Measurements from ENCODE around the gene LRRC36. TPM values are rescaled to one million over a fixed set of nuclear protein-coding genes. Genes with fewer than 3 reads are reported as not detected.
A peak's percentile ranks its signal among the peaks of the same experiment; 100 is the strongest.

The LRRC36 gene
- total and polyA plus RNA-seq, 2 donors from 2014 or later, result 2.6 to 3.1 TPM

GRCh38 chr16:67391424-67392300 lies 65.0 kb downstream of the LRRC36 start:
- no peak for FAIRE-seq
- Histone ChIP-seq H3K9ac (ENCODE audit: low read length in 3 of 3) (no peak overlapping the region), H3K9me3 (ENCODE audit: control insufficient read depth in 2 of 3, insufficient read depth in 1 of 3, low read length in 3 of 3) (no peaks in the 10 kb centered on the region), H3K36me3 (ENCODE audit: control insufficient read depth in 2 of 3, insufficient read depth in 3 of 3, low read length in 3 of 3) (no peaks in the 10 kb centered on the region), H3K4me3 (ENCODE audit: low read length in 3 of 3) (no peak overlapping the region), H3K27ac (ENCODE audit: low read depth in 2 of 2, low read length in 2 of 2) (no peak overlapping the region), H3K4me1 (ENCODE audit: control insufficient read depth in 2 of 3, insufficient read depth in 2 of 3, low read depth in 1 of 3, low read length in 3 of 3) (peaks cover 0 to 20% (median 0%) of the 10 kb centered on the region in 3 donors), H3K27me3 (ENCODE audit: control insufficient read depth, insufficient read depth, low read length) (no peaks in the 10 kb centered on the region)
- DNase-seq, result peak in 1 of 5 donors; percentile 63
- TF ChIP-seq CTCF (IDR thresholded peaks at IDR 0.05; ENCODE audit: borderline replicate concordance, extremely low read depth, insufficient read depth), result no peak
- intact Hi-C loops (cut with DNase I), result no loop called here

DNA sequence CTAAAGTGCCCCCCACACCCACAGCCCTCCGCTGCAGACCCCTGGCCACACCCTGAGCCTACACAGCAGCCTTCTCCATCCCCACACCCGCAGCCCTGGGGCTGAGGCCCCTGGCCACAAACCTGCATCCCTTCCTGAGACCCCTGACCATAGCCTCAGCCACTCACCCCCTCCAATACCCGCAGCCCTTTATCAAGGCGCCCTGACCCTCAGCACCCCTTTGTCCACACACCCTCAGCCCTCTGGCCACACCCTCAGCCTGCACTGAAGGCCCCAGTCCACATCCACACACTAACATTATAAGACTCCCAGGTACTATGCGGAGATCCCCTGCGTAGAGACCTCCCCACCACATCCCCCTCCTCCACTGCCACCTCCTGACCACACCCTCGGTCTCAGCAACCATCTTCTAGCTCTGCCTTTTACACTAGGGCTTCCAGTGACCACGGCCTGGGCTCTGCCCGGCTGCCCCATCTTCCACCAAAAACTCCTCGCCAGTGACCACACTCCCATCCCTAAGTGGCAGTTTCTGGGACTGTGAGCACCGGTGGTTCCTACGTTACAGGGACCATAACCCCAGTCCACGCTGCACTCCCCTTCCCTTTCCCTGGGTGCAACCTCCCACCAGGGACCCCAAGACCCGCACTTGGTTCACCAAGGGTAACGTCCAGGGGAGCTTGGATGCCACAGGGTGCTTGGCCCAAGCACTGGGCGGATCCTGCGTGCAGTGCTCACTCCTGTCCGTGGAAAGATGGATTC lies 65.9 kb downstream of the LRRC36 start:
- H3K27me3 ChIP-seq (ENCODE audit: control insufficient read depth, insufficient read depth, low read length), result no peaks in the 10 kb centered on the region
- TF ChIP-seq CTCF (IDR thresholded peaks at IDR 0.05; ENCODE audit: borderline replicate concordance, extremely low read depth, insufficient read depth), result no peak
- H3K9ac ChIP-seq (ENCODE audit: low read length in 3 of 3), result peak overlapping the region in 2 of 3 donors; percentile 65 to 67
- FAIRE-seq (no peak), DNase-seq (peak in 1 of 5 donors; percentile 44)
- intact Hi-C loops (cut with DNase I), result no loop called here
- peak overlapping the region; percentile 12 to 55 (median 24) for H3K4me3 ChIP-seq (ENCODE audit: low read length in 3 of 3)
- peaks cover 0 to 27% (median 0%) of the 10 kb centered on the region in 3 donors for H3K4me1 ChIP-seq (ENCODE audit: control insufficient read depth in 2 of 3, insufficient read depth in 2 of 3, low read depth in 1 of 3, low read length in 3 of 3)
- H3K27ac ChIP-seq (ENCODE audit: low read depth in 2 of 2, low read length in 2 of 2), result peak overlapping the region in 1 of 2 donors; percentile 57
- H3K9me3 ChIP-seq (ENCODE audit: control insufficient read depth in 2 of 3, insufficient read depth in 1 of 3, low read length in 3 of 3), result no peaks in the 10 kb centered on the region
- no peaks in the 10 kb centered on the region for H3K36me3 ChIP-seq (ENCODE audit: control insufficient read depth in 2 of 3, insufficient read depth in 3 of 3, low read length in 3 of 3)

DNA sequence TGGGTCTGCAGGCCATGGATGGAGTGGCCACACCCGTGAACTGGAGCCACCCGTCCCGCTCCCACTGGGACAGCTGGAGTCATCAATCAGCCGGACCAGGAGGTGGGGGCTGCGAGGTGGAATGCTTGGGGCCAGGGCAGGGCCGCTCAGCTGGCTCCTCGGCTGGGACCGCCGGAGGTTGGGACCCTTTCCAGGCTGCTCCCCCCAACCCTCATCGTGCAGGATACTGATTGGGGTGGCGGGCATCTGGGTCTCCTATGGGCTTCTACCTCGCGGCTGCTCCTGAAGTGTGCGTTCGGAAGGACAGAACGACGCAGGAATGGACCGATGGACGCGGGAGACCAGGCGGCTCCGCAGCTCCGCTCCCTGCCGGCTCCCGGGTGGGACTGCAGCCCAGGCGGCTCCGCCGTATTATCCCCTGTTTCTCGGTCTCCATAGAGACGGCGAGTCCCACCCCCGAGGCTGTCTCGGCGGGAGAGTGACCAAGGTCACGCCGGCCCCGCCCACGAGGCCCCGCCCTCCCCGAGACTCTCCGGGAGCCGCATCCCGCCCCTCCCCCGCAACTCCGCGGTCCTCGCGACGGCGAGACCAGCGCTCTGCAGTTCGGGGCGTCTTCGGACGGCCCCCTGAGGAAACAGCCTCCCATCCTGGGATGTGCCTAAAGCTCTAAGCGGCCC lies 66.6 kb downstream of the LRRC36 start, which contains the start of gene TPPP3:
TPPP3 (minus strand) TSS at position 388 of the 677 bp plus-strand sequence. CDS start 2,387 bp downstream, outside the sequence.
- intact Hi-C loops (cut with DNase I), result no loop called here
- peak within 1 kb of the TSS; percentile 57 to 80 for H3K27ac ChIP-seq (ENCODE audit: low read depth in 2 of 2, low read length in 2 of 2)
- peak within 1 kb of the TSS in 2 of 3 donors; percentile 65 to 67 for H3K9ac ChIP-seq (ENCODE audit: low read length in 3 of 3)
- H3K9me3 ChIP-seq (ENCODE audit: control insufficient read depth in 2 of 3, insufficient read depth in 1 of 3, low read length in 3 of 3), result no peaks in the 10 kb centered on the region
- H3K36me3 ChIP-seq (ENCODE audit: control insufficient read depth in 2 of 3, insufficient read depth in 3 of 3, low read length in 3 of 3), result no peaks in the 10 kb centered on the region
- peak; percentile 31 for TF ChIP-seq CTCF (IDR thresholded peaks at IDR 0.05; ENCODE audit: borderline replicate concordance, extremely low read depth, insufficient read depth)
- no peaks in the 10 kb centered on the region for H3K27me3 ChIP-seq (ENCODE audit: control insufficient read depth, insufficient read depth, low read length)
- peaks cover 0 to 32% (median 0%) of the 10 kb centered on the region in 3 donors for H3K4me1 ChIP-seq (ENCODE audit: control insufficient read depth in 2 of 3, insufficient read depth in 2 of 3, low read depth in 1 of 3, low read length in 3 of 3)
- no peak for FAIRE-seq
- DNase-seq, result peak; percentile 91 to 97 (median 95)
- peak within 1 kb of the TSS; percentile 12 to 55 (median 24) for H3K4me3 ChIP-seq (ENCODE audit: low read length in 3 of 3)

All from kidney (tissue), 14 donors.